ENCODE data around the gene TMEM45A.

Gene TMEM45A

GRCh38 chr3:100606894-100607512 is 114.6 kb downstream of the TMEM45A start:
- no peaks in the 10 kb centered on the region for H3K79me2 ChIP-seq (ENCODE audit: insufficient read depth, low read depth)
- no peak overlapping the region for H3K4me2 ChIP-seq
- H2AFZ ChIP-seq (ENCODE audit: low read depth), result no peak overlapping the region
- H4K20me1 ChIP-seq (ENCODE audit: insufficient read depth), result no peaks in the 10 kb centered on the region
- no peaks in the 10 kb centered on the region for H3K27me3 ChIP-seq (ENCODE audit: insufficient read depth, low read depth)
- no peak overlapping the region for H3K4me3 ChIP-seq (IDR thresholded peaks at IDR 0.05; ENCODE audit: insufficient read depth, low read depth, low read length)
- H3K27ac ChIP-seq, result no peak overlapping the region
- no peaks in the 10 kb centered on the region for H3K36me3 ChIP-seq (ENCODE audit: insufficient read depth)
- H3K9ac ChIP-seq, result no peak overlapping the region
- no peaks in the 10 kb centered on the region for H3K4me1 ChIP-seq (ENCODE audit: low read depth, poor library complexity, severe bottlenecking)
- TF ChIP-seq CTCF (conservative IDR thresholded peaks at IDR 0.05; ENCODE audit: low read depth, low read length), result no peak

DNA sequence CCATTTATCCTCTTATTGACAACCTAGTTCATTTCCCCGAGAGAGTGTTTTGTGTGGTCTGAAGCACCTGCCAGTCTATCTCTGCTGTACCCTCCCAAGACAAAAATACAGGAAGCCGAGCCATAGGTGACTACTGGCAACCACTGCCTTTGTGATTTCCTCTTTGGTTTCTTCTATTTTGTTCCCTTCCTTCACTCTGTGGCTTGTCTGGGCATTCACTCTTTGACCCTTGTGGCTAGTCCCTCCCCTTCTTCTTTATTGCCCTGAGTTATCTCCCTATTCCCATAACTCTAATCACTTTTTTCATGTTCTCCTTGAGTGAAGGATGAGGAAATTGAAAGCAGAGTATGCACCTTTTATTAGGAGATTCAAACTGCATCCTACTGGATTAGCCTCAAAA is 116.9 kb downstream of the TMEM45A start, which contains the start of gene ADGRG7:
TSS of gene ADGRG7 (plus strand) at position 297 of the 400 bp plus-strand sequence. CDS start 256 bp downstream, outside the sequence.
- Histone ChIP-seq H3K79me2 (ENCODE audit: insufficient read depth, low read depth) (no peaks in the 10 kb centered on the region), H3K4me1 (ENCODE audit: low read depth, poor library complexity, severe bottlenecking) (no peaks in the 10 kb centered on the region), H3K4me3 (IDR thresholded peaks at IDR 0.05; ENCODE audit: insufficient read depth, low read depth, low read length) (no peak within 1 kb of the TSS), H3K4me2 (no peak within 1 kb of the TSS), H3K9ac (no peak within 1 kb of the TSS), H2AFZ (ENCODE audit: low read depth) (no peak within 1 kb of the TSS), H3K27ac (no peak within 1 kb of the TSS), H3K36me3 (ENCODE audit: insufficient read depth) (no peaks in the 10 kb centered on the region), H3K27me3 (ENCODE audit: insufficient read depth, low read depth) (no peaks in the 10 kb centered on the region), H4K20me1 (ENCODE audit: insufficient read depth) (no peaks in the 10 kb centered on the region)
- TF ChIP-seq CTCF (conservative IDR thresholded peaks at IDR 0.05; ENCODE audit: low read depth, low read length), result no peak

DNA sequence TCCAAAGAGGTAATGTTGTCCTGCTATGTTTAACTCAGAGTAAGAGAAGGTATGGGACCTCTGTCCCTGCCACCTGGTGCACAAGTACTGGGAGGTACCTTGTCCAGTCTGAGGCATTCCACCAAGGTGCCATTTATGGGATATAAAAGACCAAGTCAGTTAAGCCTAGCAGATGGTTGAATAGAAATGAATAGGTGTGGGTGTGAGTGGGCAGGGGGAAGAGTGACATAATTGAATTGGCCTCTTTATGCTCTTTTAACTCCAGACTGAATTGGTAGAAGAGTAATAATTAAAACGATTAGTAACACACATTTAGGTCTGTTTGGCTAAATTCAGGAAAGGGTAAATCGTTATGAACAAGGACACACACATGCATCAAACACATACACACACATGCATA is 117.5 kb downstream of the TMEM45A start:
- no peak for TF ChIP-seq CTCF (conservative IDR thresholded peaks at IDR 0.05; ENCODE audit: low read depth, low read length)
- no peaks in the 10 kb centered on the region for H3K36me3 ChIP-seq (ENCODE audit: insufficient read depth)
- H4K20me1 ChIP-seq (ENCODE audit: insufficient read depth), result no peaks in the 10 kb centered on the region
- no peak overlapping the region for H3K4me2 ChIP-seq
- H3K79me2 ChIP-seq (ENCODE audit: insufficient read depth, low read depth), result no peaks in the 10 kb centered on the region
- no peaks in the 10 kb centered on the region for H3K4me1 ChIP-seq (ENCODE audit: low read depth, poor library complexity, severe bottlenecking)
- no peak overlapping the region for H3K9ac ChIP-seq
- H3K4me3 ChIP-seq (IDR thresholded peaks at IDR 0.05; ENCODE audit: insufficient read depth, low read depth, low read length), result no peak overlapping the region
- H3K27me3 ChIP-seq (ENCODE audit: insufficient read depth, low read depth), result no peaks in the 10 kb centered on the region
- H3K27ac ChIP-seq, result no peak overlapping the region
- H2AFZ ChIP-seq (ENCODE audit: low read depth), result no peak overlapping the region

GRCh38 chr3:100611221-100611620 is 118.8 kb downstream of the TMEM45A start:
- H3K4me1 ChIP-seq (ENCODE audit: low read depth, poor library complexity, severe bottlenecking), result no peaks in the 10 kb centered on the region
- H3K4me2 ChIP-seq, result no peak overlapping the region
- no peaks in the 10 kb centered on the region for H4K20me1 ChIP-seq (ENCODE audit: insufficient read depth)
- H3K4me3 ChIP-seq (IDR thresholded peaks at IDR 0.05; ENCODE audit: insufficient read depth, low read depth, low read length), result no peak overlapping the region
- H2AFZ ChIP-seq (ENCODE audit: low read depth), result no peak overlapping the region
- H3K27ac ChIP-seq, result no peak overlapping the region
- no peak overlapping the region for H3K9ac ChIP-seq
- no peaks in the 10 kb centered on the region for H3K27me3 ChIP-seq (ENCODE audit: insufficient read depth, low read depth)
- H3K36me3 ChIP-seq (ENCODE audit: insufficient read depth), result no peaks in the 10 kb centered on the region
- TF ChIP-seq CTCF (conservative IDR thresholded peaks at IDR 0.05; ENCODE audit: low read depth, low read length), result no peak
- no peaks in the 10 kb centered on the region for H3K79me2 ChIP-seq (ENCODE audit: insufficient read depth, low read depth)
